HK-2 (cell line): ENCODE data around the gene METTL1.

Source experiments
- DNase-seq: peaks from one replicate; pipeline ENCODE4 v3.0.0-alpha.2; 2018; ENCODE audit not compliant: unreplicated experiment

Gene METTL1

DNA sequence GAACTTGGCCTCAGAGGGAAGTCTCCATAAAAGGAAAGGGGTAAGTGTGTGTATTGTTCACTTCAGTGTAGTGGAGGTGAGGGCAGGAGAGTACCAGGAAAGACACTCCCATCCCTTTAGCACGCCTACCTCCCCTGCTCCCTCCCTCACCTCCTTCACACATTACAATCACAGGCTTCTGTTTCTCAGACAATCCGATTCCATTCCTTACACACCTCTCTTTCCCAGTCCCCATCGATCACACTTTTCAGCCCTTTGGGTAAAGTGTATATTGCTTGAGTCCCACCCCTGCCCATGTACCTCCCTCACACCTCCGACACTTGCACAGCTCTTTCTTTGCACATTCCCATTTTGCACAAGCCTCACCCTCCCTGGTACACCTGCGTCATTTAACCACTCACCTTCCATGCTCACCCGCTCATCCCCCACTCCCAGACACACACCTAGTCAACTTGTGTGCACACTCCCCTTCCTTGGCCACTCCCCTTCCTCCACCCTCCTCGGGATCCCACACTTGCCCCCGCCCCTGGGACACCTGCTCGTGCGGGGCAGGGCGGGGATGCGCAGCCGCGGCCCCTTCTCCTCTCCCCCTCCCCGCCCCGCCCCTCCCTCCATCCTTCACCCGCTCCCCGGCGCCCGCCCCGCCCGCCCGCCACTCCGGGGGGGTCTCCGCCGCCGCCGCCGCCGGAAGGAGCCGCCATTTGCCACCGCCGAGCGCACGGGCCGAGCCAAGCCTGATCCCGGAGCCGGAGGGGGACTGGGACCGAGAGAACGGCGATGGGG is 17.3 kb downstream of the METTL1 start, which contains the start of gene MARCHF9:
MARCHF9 (plus strand) TSS at position 693 of the 783 bp plus-strand sequence. CDS start 426 bp downstream, outside the sequence.
- DNase-seq = no peak

DNA sequence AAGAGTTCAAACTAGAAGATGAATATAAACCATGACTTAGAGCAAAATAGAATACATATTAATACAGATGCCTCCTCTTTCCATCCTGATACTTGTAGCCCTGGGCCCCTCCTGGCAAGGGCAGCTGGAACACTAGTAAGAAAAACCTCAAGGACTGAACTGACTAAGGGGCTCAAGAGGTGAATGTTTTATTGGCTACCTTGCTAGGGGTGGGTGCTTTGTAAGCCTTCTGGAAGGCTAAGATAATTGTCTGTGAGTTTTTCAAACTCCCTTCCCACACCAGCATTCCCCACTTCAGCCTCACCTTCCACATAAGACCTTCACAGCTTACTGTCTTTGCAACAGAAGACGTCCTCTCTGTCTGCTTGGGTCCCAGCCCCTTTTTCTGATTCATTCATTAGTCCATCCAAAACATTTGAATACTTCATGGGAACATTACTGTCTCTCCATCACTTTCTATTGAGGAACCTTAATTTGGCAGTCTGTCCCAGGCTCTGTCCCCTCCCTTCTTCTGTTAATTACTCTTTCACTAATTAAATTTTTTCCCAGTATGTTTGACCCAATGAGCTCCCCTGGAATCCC is 18.1 kb downstream of the METTL1 start:
- DNase-seq = no peak

DNA sequence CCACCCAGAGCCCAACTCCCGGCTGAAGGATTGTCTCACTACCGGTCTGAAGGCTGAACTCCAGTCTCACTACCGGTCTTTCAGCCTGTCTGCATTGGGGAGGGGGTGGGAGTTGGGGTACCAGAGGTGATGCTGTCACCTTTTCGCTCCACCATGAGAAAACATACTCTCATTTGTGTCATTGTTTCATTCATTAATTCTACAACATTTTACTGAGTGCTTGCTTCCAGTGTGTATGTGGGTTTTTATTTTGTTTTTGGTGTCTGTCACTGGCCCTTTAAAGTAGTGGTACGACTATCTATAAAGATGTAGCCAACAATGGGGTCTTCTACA is 19.3 kb downstream of the METTL1 start:
- DNase-seq = no peak

- peak; percentile 99 for DNase-seq
Observed at GRCh38 chr12:57751788-57752667, 19.9 kb downstream of the METTL1 start, which contains the start of gene CDK4. TSS of gene CDK4 (minus strand) at chr12:57752310. CDS start at chr12:57751717, 593 bp downstream.

GRCh38 chr12:57751432-57751787 is 20.5 kb downstream of the METTL1 start:
- no peak for DNase-seq

GRCh38 chr12:57750561-57751431 is 21.1 kb downstream of the METTL1 start:
- DNase-seq = no peak

GRCh38 chr12:57749061-57749460 is 22.8 kb downstream of the METTL1 start:
- DNase-seq = no peak

DNA sequence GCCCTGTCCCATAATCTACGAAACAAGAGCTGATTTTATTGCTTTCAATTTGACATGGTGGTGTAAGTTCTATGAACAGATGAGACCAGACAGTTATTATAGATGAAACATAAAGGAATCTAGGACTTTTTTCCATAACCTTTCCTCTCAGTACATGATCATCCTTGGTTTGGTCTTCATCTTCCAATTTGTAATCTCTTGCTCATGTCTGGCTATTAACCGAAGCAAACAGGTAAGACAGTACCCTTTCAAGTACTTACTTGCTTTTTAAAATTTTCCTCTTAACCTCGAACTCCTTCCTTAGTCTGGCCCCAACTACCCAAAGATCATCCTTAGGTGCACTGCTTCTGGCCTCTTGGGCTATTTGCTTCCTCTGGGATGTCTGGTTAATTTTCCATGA is 25.9 kb downstream of the METTL1 start:
- no peak for DNase-seq

GRCh38 chr12:57745485-57745881 is 26.4 kb downstream of the METTL1 start:
- no peak for DNase-seq

DNA sequence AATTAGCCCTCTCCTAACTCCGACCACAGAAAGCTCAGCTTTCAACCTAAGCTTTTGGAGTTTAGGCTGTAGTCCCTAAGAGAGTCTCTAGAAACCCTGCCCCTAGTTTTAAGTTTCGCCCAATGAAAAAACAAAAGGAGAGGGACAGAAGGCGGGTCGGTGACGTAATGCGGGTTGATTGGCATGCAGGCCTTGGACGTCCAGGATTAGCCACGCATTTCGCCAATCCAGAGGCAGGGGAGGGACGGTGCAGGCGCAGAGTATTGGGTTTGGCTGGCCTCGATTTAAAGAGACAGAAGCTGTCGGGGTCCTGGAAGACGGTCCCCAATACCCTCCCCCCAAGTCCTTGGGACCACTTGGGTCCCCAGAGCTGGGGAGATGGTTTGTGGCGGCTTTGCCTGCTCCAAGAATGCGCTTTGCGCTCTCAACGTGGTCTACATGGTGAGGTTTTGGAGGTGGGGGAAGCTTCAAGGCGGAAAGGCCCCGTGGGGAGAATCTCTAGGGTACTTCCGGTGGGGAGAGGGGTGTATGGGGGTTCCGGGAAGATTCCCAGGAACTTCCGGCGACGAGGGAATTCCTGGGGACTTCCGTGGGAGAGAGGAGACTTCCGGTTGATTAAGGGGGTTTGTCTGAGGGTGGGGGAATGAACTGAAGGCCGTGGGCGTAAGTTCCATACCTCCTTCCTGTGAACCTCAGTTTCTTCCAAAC is 27.0 kb downstream of the METTL1 start, which contains the start of gene TSPAN31:
TSPAN31 (plus strand) TSS at position 263 of the 708 bp plus-strand sequence; CDS start at position 379, 116 bp downstream.
- peak; percentile 95 for DNase-seq

- DNase-seq = peak; percentile 68
Observed at GRCh38 chr12:57744194-57744776, 27.6 kb downstream of the METTL1 start.

GRCh38 chr12:57743769-57744168 is 28.1 kb downstream of the METTL1 start:
- DNase-seq = no peak

DNA sequence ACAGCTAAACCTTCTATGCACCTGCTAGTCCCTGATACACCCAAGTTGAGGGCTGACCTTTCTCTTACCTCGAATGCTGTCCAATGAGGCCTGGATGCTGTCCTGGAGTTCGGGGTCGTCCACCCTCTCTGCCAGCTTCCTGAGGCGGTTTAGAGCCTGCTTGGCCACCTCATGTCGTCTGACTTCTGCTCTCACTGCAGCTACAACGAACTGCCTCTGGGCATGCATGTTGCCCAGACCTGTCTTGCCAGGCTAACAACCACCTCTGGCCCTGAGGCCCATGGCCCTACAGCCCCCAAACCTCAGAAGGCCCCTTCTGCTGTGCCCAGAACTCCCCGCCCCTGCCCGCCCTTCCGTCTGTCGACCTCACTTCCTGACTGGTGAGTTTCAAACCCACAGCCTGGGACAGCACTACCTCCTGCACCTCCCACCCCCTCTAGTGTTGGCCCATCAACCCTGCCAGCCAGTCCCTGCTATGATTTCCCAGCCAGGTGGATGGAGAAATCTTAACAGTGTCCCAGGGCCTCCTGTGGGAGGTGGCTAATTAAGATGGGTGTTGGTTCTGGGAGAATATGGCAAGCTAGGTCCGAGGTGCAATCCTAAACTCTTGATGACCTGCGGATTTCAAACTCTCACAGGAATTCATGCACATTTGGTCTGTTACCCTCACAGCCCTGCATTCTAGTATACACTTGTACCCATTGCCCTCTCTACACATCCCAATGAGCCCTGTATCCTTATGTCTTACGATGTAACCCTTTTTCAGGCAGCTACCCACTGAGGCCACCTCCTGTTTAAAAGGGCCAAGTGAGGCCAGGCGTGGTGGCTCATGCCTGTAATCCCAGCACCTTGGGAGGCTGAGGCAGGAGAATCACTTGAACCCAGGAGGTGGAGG is 29.8 kb downstream of the METTL1 start:
- no peak for DNase-seq

DNA sequence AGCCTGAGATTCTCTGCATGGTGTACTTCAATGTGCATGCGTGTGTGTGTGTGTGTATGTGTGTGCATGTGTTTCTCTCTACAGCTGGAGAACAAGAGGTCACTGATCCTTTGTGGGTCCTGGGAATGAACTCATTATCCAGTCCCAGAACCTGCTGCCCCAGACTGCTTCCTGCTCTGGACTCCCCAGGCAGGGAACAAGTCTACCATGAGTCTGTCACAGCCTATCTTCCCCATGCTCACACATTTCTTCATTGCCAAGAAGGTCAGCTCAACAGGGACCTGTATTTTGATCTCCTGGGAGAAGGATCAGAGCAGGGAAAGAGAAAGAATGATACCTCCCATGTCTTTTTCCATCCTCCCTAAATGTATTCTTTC is 30.5 kb downstream of the METTL1 start:
- no peak for DNase-seq

GRCh38 chr12:57740656-57741412 is 31.1 kb downstream of the METTL1 start:
- no peak for DNase-seq

DNA sequence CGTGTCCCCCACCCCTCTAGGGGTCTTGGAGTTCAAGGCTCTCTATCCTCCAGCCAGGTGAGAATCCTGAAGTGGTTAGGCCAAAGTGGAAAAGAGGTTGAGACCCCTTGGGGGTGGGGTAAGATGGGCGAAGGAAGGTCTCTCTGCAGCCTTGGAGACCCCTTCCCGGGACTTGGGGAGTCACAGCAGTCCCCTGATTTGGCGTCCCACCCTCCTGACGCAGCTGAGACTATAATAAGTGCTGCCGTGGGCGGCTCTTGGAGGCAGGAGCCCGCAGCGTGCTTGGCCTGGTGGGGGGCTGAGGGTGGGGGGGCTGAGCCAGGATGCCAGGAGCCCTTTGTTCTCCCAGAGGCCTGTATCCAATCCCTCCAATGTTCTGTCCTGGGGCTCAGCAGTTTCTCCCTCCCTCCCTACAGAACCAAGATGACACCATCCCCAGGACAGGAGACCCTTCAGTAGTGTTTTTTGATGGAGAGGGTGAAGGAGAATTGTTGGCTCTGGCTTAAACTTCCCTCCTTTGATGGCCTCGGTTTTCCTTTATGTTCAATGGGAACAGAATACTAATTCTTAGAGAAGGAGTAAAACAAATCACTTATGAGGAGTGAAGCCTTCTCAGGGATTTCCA is 31.9 kb downstream of the METTL1 start:
- DNase-seq = no peak

GRCh38 chr12:57739387-57739786 is 32.5 kb downstream of the METTL1 start:
- no peak for DNase-seq

DNA sequence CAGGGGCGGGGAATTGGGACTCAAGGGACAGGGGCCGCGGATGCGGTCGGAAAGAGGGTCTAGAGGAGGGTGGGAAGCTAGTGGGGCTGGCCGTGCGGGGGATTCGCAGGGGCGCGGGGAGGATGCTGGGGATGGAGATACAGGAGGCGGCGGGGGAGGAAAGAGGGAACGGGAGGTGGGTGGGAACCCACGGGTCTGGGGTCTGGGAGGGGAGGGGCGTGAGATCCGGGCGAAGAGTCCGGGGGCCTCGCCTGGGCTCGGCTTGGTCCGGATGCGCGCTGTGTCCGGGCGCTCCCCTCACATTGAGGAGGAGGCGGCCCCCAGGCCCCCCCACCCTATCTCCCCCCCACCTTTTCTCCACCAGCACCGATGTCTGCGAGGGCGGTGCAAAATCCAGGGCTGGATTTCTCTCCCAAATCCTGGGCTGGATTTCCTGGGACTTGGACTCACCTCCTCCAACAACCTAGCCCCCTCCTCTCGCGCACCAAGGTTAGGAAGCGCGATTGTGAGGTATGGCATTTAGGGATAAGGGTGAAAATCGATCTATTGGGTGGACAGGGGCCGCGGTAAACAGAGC is 33.2 kb downstream of the METTL1 start, which contains the start of gene AGAP2:
AGAP2 (minus strand) TSS at position 82 of the 577 bp plus-strand sequence. CDS start 496 bp downstream, outside the sequence.
- DNase-seq = no peak
